Measurements from ENCODE around the gene ABCA13.

DNA sequence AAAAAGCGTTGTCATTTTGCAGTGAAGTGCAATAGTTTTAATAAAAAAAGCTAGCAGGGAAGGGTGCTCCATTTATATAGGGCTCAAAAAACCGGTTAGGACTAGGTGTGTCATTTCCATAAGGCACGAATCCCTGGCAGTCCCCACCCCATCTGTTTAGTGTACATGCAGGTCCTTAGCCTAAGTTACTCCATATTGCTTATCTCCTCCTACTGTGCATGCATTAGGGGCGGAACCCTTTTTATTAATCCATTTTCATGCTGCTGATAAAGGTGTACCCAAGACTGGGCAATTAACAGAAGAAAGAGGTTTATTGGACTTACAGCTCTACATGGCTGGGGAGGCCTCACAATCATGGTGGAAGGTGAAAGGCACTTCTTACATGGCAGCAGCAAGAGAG lies 301.4 kb downstream of the ABCA13 start:
- TF ChIP-seq, protein P1, sequence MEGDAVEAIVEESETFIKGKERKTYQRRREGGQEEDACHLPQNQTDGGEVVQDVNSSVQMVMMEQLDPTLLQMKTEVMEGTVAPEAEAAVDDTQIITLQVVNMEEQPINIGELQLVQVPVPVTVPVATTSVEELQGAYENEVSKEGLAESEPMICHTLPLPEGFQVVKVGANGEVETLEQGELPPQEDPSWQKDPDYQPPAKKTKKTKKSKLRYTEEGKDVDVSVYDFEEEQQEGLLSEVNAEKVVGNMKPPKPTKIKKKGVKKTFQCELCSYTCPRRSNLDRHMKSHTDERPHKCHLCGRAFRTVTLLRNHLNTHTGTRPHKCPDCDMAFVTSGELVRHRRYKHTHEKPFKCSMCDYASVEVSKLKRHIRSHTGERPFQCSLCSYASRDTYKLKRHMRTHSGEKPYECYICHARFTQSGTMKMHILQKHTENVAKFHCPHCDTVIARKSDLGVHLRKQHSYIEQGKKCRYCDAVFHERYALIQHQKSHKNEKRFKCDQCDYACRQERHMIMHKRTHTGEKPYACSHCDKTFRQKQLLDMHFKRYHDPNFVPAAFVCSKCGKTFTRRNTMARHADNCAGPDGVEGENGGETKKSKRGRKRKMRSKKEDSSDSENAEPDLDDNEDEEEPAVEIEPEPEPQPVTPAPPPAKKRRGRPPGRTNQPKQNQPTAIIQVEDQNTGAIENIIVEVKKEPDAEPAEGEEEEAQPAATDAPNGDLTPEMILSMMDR (conservative IDR thresholded peaks at IDR 0.05) = no peak
- TF ChIP-seq ZFX (IDR thresholded peaks at IDR 0.05) = no peak
